IPS-15b (cell line): ENCODE results near the gene MGME1.

Experiments used
- H3K27me3 ChIP-seq: one replicate; pipeline ENCODE4 v1.6.1; 2013; ENCODE audit warnings: low read length; ENCODE audit not compliant: control insufficient read depth, insufficient read depth
- H3K36me3 ChIP-seq: one replicate; pipeline ENCODE4 v1.6.1; 2013; ENCODE audit warnings: low read length; ENCODE audit not compliant: control insufficient read depth, insufficient read depth
- H3K4me1 ChIP-seq: one replicate; pipeline ENCODE4 v1.6.1; 2013; ENCODE audit warnings: mild to moderate bottlenecking, low read length; ENCODE audit not compliant: control insufficient read depth, insufficient read depth
- H3K4me3 ChIP-seq: one replicate; pipeline ENCODE4 v1.5.1; 2013; ENCODE audit warnings: low read depth, low read length
- H3K9ac ChIP-seq: one replicate; pipeline ENCODE4 v1.6.1; 2013; ENCODE audit warnings: low read depth, mild to moderate bottlenecking, low read length
- H3K9me3 ChIP-seq: one replicate; pipeline ENCODE4 v1.6.1; 2013; ENCODE audit warnings: mild to moderate bottlenecking, low read length; ENCODE audit not compliant: control insufficient read depth, insufficient read depth

The MGME1 gene

DNA sequence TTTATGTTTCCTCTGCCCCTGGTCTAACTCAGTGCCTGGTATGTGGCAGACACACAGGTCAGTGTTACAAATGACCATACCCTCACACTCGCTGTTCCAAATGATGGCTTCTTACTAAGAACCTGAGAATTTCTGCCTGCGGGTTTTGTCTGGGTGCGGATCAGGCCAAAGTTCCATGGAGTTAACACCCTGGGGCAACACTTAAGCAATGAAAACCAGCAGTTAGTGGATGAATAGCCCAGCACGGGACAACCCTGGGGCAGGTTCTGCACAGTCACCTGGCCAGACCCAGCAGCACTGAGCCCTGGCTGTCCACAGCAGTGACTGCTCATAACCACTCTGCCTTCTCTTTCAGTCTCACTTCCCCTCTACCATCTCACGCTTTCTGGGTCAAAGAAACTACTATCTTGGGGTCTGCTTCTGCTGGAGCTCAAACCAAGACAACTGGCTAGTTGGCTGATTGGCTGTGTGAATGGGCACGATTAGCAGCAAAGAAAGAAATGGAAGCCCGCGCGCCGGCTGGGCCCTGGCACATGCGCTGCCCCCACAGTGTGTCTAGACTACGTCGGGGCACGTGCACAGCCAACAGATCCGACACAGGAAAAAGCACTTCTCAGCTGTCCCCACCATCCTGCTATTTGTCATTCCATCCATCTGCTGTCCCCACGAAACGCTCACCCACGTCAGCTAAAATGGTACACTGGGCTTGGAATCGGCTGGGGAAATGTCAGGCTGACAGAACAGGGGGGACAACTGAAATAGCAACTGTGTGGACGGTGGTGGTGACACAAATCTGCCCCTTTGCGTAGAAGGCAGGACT lies 36.6 kb downstream of the MGME1 start:
- H3K27me3 ChIP-seq, result no peaks in the 10 kb centered on the region
- H3K4me3 ChIP-seq, result no peak overlapping the region
- H3K4me1 ChIP-seq, result peaks cover 3% of the 10 kb centered on the region
- no peaks in the 10 kb centered on the region for H3K9me3 ChIP-seq
- no peaks in the 10 kb centered on the region for H3K36me3 ChIP-seq
- no peak overlapping the region for H3K9ac ChIP-seq

- Histone ChIP-seq H3K9me3 (no peaks in the 10 kb centered on the region), H3K4me1 (peaks cover 3% of the 10 kb centered on the region), H3K4me3 (no peak overlapping the region), H3K27me3 (no peaks in the 10 kb centered on the region), H3K36me3 (no peaks in the 10 kb centered on the region), H3K9ac (no peak overlapping the region)
These were observed 37.2 kb downstream of the MGME1 start for GRCh38 chr20:18005990-18006364.

DNA sequence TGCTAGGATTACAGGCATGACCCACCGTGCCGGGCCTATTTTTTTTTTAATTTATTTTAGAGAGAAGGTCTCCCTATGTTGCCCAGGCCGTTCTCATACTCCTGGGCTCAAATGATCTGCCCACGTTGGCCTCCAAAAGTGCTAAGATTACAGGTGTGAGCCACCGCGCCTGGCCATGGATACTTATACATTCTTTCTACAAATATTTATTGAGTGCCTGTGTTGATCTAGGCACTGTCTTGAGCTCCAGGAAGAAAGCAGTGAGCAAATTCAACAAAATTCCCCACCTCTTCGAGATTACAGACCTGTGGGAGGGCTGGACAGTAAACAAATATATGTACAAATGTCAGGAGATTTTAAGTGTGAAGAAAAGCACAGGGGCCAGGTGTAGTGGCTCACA lies 37.9 kb downstream of the MGME1 start:
- Histone ChIP-seq H3K4me1 (peaks cover 3% of the 10 kb centered on the region), H3K36me3 (no peaks in the 10 kb centered on the region), H3K9me3 (no peaks in the 10 kb centered on the region), H3K27me3 (no peaks in the 10 kb centered on the region), H3K9ac (no peak overlapping the region), H3K4me3 (no peak overlapping the region)

DNA sequence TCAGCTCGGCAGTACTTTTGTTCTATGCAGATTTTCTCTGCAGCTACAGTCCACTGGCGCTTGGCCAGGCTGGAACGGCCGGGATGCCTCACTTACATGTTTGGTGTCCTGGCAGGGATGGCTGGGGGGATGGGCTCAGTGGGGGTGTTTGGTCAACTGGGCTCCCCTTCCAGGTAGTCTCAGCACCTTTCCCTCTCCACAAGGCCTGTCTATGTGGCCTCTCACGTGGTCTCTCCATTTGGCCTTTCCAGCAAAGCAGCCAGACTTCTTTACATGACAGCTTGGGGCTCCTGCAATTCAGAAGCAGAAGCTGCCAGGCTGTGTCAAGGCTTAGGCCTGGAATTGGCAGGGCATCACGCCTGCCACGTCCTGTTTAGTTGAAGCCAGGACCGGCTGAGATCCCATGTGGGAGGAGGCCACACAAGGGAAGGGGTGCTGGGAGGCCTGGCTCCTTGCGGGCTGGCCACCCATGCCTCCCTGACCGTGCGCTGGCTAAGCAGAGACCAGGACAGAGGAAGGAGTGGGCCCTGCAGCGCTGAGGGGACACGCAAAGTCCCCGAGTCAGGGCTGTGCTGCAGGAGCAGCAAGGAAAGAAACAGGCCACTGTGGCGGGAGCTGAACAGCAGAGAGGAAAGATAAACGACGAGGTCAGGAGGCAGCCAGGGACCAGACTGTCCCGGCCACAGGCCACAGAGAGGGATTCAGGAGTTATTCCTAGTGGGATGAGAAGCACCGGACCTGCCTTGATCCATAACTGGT lies 38.9 kb downstream of the MGME1 start:
- peaks cover 3% of the 10 kb centered on the region for H3K4me1 ChIP-seq
- no peaks in the 10 kb centered on the region for H3K9me3 ChIP-seq
- no peaks in the 10 kb centered on the region for H3K36me3 ChIP-seq
- H3K4me3 ChIP-seq, result no peak overlapping the region
- no peaks in the 10 kb centered on the region for H3K27me3 ChIP-seq
- no peak overlapping the region for H3K9ac ChIP-seq

GRCh38 chr20:18009116-18009515 lies 40.3 kb downstream of the MGME1 start:
- H3K9ac ChIP-seq, result no peak overlapping the region
- H3K9me3 ChIP-seq, result no peaks in the 10 kb centered on the region
- H3K4me1 ChIP-seq, result peaks cover 3% of the 10 kb centered on the region
- no peaks in the 10 kb centered on the region for H3K36me3 ChIP-seq
- no peak overlapping the region for H3K4me3 ChIP-seq
- no peaks in the 10 kb centered on the region for H3K27me3 ChIP-seq

GRCh38 chr20:18011482-18011881 lies 42.7 kb downstream of the MGME1 start:
- H3K27me3 ChIP-seq, result no peaks in the 10 kb centered on the region
- no peak overlapping the region for H3K4me3 ChIP-seq
- H3K9ac ChIP-seq, result no peak overlapping the region
- H3K4me1 ChIP-seq, result no peaks in the 10 kb centered on the region
- no peaks in the 10 kb centered on the region for H3K9me3 ChIP-seq
- no peaks in the 10 kb centered on the region for H3K36me3 ChIP-seq

DNA sequence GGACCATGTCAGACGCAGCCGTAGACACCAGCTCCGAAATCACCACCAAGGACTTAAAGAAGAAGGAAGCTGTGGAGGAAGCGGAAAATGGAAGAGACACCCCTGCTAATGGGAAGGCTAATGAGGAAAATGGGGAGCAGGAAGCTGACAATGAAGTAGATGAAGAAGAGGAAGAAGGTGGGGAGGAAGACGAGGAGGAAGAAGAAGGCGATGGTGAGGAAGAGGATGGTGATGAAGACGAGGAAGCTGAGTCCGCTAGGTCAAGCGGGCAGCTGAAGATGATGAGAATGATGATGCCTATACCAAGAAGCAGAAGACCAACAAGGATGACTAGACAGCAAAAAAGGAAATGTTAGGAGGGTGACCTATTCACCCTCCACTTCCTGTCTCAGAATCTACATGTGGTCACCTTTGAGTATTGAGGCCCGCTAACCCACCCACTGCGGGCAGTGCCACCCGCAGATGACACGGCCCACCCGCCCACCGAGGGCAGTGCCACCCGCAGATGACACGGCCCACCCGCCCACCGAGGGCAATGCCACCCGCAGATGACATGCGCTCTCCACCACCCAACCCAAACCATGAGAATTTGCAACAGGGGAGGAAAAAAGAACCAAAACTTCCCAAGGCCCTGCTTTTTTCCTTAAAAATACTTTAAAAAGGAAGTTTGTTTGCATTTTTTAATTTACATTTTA lies 43.3 kb downstream of the MGME1 start:
- H3K36me3 ChIP-seq, result no peaks in the 10 kb centered on the region
- no peak overlapping the region for H3K9ac ChIP-seq
- no peaks in the 10 kb centered on the region for H3K9me3 ChIP-seq
- H3K4me3 ChIP-seq, result no peak overlapping the region
- no peaks in the 10 kb centered on the region for H3K27me3 ChIP-seq
- no peaks in the 10 kb centered on the region for H3K4me1 ChIP-seq

GRCh38 chr20:18012901-18013300 lies 44.1 kb downstream of the MGME1 start:
- H3K4me3 ChIP-seq, result no peak overlapping the region

DNA sequence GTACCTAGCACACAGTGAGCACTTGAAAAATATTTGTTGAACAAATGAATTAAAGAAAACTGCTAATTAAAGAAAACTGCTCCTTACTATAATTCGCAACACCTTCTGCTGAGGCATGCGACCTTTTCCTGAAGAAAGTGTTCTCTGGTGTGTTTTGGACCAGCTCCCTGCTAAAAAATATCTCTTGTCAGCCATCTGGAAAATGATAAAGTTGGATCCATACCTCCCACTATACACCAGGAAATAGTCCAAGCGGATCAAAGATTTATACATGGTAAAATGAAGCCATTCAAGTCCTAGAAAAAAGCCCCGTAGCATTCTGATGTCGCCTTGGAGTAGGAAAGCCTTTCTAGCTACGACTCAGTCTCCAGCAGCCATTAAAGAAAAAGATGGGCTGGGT lies 45.6 kb downstream of the MGME1 start:
- Histone ChIP-seq H3K9ac (no peak overlapping the region), H3K36me3 (no peaks in the 10 kb centered on the region), H3K4me1 (no peaks in the 10 kb centered on the region), H3K4me3 (no peak overlapping the region), H3K9me3 (no peaks in the 10 kb centered on the region), H3K27me3 (no peaks in the 10 kb centered on the region)

More at GRCh38 chr20:18012901-18013300, 44.1 kb downstream of the MGME1 start:
- Histone ChIP-seq H3K4me1 (no peaks in the 10 kb centered on the region), H3K27me3 (no peaks in the 10 kb centered on the region), H3K9me3 (no peaks in the 10 kb centered on the region), H3K9ac (no peak overlapping the region), H3K36me3 (no peaks in the 10 kb centered on the region)

- Histone ChIP-seq H3K4me1 (no peaks in the 10 kb centered on the region), H3K4me3 (no peak overlapping the region), H3K27me3 (no peaks in the 10 kb centered on the region), H3K9ac (no peak overlapping the region), H3K36me3 (no peaks in the 10 kb centered on the region), H3K9me3 (no peaks in the 10 kb centered on the region)
These were observed 48.0 kb downstream of the MGME1 start for GRCh38 chr20:18016772-18017171.

DNA sequence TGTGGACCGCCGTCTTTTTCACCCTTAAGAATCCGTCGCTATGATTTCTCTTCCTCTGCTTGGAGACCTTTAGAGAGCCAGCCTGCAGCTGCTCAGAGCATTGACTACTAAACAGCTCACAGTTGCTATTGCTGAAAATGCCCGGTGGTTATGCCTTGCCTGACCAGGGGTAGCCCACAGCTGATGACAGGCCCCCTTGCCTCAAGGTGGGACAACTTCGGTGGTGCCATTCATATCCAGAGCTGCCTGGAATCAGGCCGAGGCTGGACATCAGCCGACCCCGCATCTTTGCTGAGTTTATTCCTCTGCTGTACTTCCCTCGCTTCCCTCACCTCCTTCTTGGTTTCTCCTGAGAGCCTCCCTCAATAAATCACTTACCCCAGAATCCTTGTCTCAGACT lies 49.3 kb downstream of the MGME1 start:
- H3K27me3 ChIP-seq, result no peaks in the 10 kb centered on the region
- no peak overlapping the region for H3K4me3 ChIP-seq
- H3K36me3 ChIP-seq, result peaks cover 6% of the 10 kb centered on the region

More for the DNA sequence above, 49.3 kb downstream of the MGME1 start:
- no peaks in the 10 kb centered on the region for H3K9me3 ChIP-seq
- H3K4me1 ChIP-seq, result no peaks in the 10 kb centered on the region
- no peak overlapping the region for H3K9ac ChIP-seq
